Measurements from ENCODE around the gene CDH5. TPM values are rescaled to one million over a fixed set of nuclear protein-coding genes. Genes with fewer than 3 reads are reported as not detected.

Gene CDH5
- total and polyA plus RNA-seq, 2 of the 13 experiments (the other 11 are each of a cell fraction or from before 2014, with no cell fraction given), result 0.71 to 1.1 TPM

- TF ChIP-seq ZNF646 (CRISPR knock-in tag; IDR thresholded peaks at IDR 0.05) (no peak), ZKSCAN8 (CRISPR knock-in tag; IDR thresholded peaks at IDR 0.05; ENCODE audit: borderline replicate concordance) (0 out of 2 replicates have a peak, but pooled peaks have one; percentile 36), POGK (CRISPR knock-in tag; conservative IDR thresholded peaks at IDR 0.05) (no peak), RFXAP (CRISPR knock-in tag; IDR thresholded peaks at IDR 0.05; ENCODE audit: borderline replicate concordance) (no peak), ESRRA (CRISPR knock-in tag; IDR thresholded peaks at IDR 0.05; ENCODE audit: low read depth) (no peak; the same call in 1 of the 2 replicates), ZFAT (CRISPR knock-in tag; conservative IDR thresholded peaks at IDR 0.05) (no peak), SAFB2 (CRISPR knock-in tag; IDR thresholded peaks at IDR 0.05; ENCODE audit: borderline replicate concordance, low read depth) (no peak), BATF2 (CRISPR knock-in tag; IDR thresholded peaks at IDR 0.05) (no peak), ZNF720 (CRISPR knock-in tag; IDR thresholded peaks at IDR 0.05) (no peak), ZNF841 (CRISPR knock-in tag; IDR thresholded peaks at IDR 0.05; ENCODE audit: borderline replicate concordance) (no peak), ZNF709 (CRISPR knock-in tag; IDR thresholded peaks at IDR 0.05) (no peak), ZNF530 (CRISPR knock-in tag; IDR thresholded peaks at IDR 0.05; ENCODE audit: low read depth) (no peak), ZMYM3 (CRISPR knock-in tag; IDR thresholded peaks at IDR 0.05) (no peak), ZFYVE20 (CRISPR knock-in tag; IDR thresholded peaks at IDR 0.05; ENCODE audit: borderline replicate concordance, low read depth) (no peak), ZNF770 (CRISPR knock-in tag; IDR thresholded peaks at IDR 0.05) (no peak)
These were observed 41.9 kb downstream of the CDH5 start (continued) for GRCh38 chr16:66408163-66409048.

All from HepG2 (cell line).